Measurements from ENCODE around the gene SPINDOC. TPM values are rescaled to one million over a fixed set of nuclear protein-coding genes. Genes with fewer than 3 reads are reported as not detected.

The SPINDOC gene
- total RNA-seq, 1 donor from 2014 or later: 32.2 TPM

DNA sequence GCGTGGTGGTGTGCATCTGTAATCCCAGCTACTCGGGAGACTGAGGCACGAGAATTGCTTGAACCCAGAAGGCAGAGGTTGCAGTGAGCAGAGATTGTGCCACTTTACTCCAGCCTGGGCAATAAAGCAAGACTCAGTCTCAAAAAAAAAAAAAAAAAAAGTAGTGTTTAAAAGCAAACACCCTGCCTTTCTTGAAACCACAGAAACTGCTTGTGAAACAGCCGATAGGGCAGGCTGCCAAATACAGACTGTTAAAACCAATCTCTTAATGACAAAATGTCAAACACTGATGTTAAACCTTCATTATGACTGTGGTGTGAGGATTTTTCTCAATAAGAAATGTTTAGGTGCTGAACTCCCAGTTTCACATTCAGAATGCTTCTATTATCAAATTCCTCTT is 53.0 kb downstream of the SPINDOC start:
- no peak overlapping the region for H3K4me3 Mint-ChIP-seq (ENCODE audit: unreplicated experiment)
- no peaks in the 10 kb centered on the region for H3K27me3 Mint-ChIP-seq (ENCODE audit: low read depth)
- TF ChIP-seq, protein P1, sequence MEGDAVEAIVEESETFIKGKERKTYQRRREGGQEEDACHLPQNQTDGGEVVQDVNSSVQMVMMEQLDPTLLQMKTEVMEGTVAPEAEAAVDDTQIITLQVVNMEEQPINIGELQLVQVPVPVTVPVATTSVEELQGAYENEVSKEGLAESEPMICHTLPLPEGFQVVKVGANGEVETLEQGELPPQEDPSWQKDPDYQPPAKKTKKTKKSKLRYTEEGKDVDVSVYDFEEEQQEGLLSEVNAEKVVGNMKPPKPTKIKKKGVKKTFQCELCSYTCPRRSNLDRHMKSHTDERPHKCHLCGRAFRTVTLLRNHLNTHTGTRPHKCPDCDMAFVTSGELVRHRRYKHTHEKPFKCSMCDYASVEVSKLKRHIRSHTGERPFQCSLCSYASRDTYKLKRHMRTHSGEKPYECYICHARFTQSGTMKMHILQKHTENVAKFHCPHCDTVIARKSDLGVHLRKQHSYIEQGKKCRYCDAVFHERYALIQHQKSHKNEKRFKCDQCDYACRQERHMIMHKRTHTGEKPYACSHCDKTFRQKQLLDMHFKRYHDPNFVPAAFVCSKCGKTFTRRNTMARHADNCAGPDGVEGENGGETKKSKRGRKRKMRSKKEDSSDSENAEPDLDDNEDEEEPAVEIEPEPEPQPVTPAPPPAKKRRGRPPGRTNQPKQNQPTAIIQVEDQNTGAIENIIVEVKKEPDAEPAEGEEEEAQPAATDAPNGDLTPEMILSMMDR (IDR thresholded peaks at IDR 0.05): no peak
- H3K36me3 Mint-ChIP-seq (ENCODE audit: low read depth): peaks cover 4% of the 10 kb centered on the region
- no peaks in the 10 kb centered on the region for H3K9me3 Mint-ChIP-seq (ENCODE audit: low read depth)
- no peak overlapping the region for H3K27ac Mint-ChIP-seq (ENCODE audit: unreplicated experiment)
- H3K4me1 Mint-ChIP-seq (ENCODE audit: low read depth): peaks cover 43% of the 10 kb centered on the region
- no peak for DNase-seq (ENCODE audit: low spot score)

GRCh38 chr11:63867511-63867910 is 54.3 kb downstream of the SPINDOC start:
- Mint-ChIP-seq H3K36me3 (ENCODE audit: low read depth) (peaks cover 1% of the 10 kb centered on the region), H3K27ac (ENCODE audit: unreplicated experiment) (no peak overlapping the region), H3K27me3 (ENCODE audit: low read depth) (no peaks in the 10 kb centered on the region), H3K9me3 (ENCODE audit: low read depth) (no peaks in the 10 kb centered on the region), H3K4me1 (ENCODE audit: low read depth) (peaks cover 50% of the 10 kb centered on the region), H3K4me3 (ENCODE audit: unreplicated experiment) (no peak overlapping the region)
- TF ChIP-seq, protein P1 (IDR thresholded peaks at IDR 0.05): no peak
- no peak for DNase-seq (ENCODE audit: low spot score)

DNA sequence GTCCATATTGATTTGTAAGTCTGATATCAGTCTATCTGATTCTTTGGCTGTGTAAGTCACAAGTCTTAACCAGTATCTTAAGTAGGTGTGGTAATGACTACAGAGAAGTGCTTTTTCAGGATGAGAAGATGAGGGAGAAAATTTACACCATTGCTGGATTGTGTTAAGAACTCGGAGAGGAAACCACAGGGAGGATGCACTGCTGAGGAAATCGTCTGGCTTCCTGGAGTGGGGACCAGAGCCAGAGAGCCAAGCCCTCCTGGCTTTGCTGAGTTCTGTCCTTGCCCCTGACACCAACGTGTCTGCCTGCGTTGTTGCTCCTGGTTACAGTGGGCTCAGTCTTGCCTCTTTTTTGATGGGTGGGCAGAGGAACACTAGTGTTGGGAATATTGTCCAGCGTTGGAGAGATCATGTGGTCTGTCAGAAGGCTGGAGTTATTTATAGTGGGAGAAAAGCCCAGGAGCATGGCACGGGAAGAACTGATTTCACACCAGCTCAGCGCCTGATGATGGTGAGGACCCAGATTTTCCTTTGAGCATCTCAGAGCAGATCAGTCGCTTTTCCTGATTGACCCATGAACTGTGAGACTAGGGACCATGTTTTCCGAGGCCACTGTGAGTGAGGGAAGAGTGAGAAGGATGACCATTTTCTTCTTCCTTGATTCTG is 55.3 kb downstream of the SPINDOC start:
- no peak for DNase-seq (ENCODE audit: low spot score)
- Mint-ChIP-seq H3K4me3 (ENCODE audit: unreplicated experiment) (no peak overlapping the region), H3K27ac (ENCODE audit: unreplicated experiment) (peak overlapping the region; percentile 51), H3K4me1 (ENCODE audit: low read depth) (peaks cover 53% of the 10 kb centered on the region), H3K27me3 (ENCODE audit: low read depth) (no peaks in the 10 kb centered on the region), H3K36me3 (ENCODE audit: low read depth) (peaks cover 1% of the 10 kb centered on the region), H3K9me3 (ENCODE audit: low read depth) (no peaks in the 10 kb centered on the region)
- TF ChIP-seq, protein P1 (IDR thresholded peaks at IDR 0.05): no peak

GRCh38 chr11:63869171-63869591 is 55.9 kb downstream of the SPINDOC start:
- Mint-ChIP-seq H3K27ac (ENCODE audit: unreplicated experiment) (no peak overlapping the region), H3K27me3 (ENCODE audit: low read depth) (no peaks in the 10 kb centered on the region), H3K36me3 (ENCODE audit: low read depth) (peaks cover 1% of the 10 kb centered on the region), H3K9me3 (ENCODE audit: low read depth) (no peaks in the 10 kb centered on the region), H3K4me1 (ENCODE audit: low read depth) (peaks cover 58% of the 10 kb centered on the region), H3K4me3 (ENCODE audit: unreplicated experiment) (no peak overlapping the region)
- no peak for DNase-seq (ENCODE audit: low spot score)
- TF ChIP-seq, protein P1 (IDR thresholded peaks at IDR 0.05): no peak

DNA sequence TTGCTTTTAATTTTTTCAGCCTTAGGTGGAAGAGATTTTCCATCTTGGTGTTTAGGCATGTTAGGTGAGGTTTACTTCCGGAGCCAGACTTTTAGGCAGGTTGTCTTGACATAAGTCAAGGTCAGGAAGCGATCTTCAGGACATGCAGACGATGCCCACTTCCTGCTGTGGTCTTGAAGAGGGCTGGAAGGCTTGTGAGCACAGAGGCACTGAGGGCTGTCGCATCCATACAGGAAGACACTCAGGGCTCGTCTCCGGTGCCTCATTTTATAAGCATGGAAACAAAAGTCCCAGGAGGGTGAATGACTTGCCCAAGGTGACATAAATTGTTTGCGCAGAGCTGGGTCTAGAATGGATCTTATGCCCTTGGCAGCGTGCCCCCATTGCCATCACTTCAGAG is 56.4 kb downstream of the SPINDOC start:
- Mint-ChIP-seq H3K9me3 (ENCODE audit: low read depth) (no peaks in the 10 kb centered on the region), H3K36me3 (ENCODE audit: low read depth) (peaks cover 1% of the 10 kb centered on the region), H3K27me3 (ENCODE audit: low read depth) (no peaks in the 10 kb centered on the region), H3K4me1 (ENCODE audit: low read depth) (peaks cover 63% of the 10 kb centered on the region), H3K27ac (ENCODE audit: unreplicated experiment) (no peak overlapping the region), H3K4me3 (ENCODE audit: unreplicated experiment) (no peak overlapping the region)
- no peak for DNase-seq (ENCODE audit: low spot score)
- TF ChIP-seq, protein P1 (IDR thresholded peaks at IDR 0.05): no peak
